Amniotic epithelial cell (primary cell): ENCODE results near the gene RUFY4.
A peak's percentile ranks its signal among the peaks of the same experiment; 100 is the strongest.
"Not testable (repeated sequence)": the region's sequence is repeated elsewhere in the genome, so short reads cannot be mapped to it uniquely, and the experiment has no call there.

Experiments used
- DNase-seq: peaks from one replicate; pipeline ENCODE4 v3.0.0-alpha.2; 2010; ENCODE audit warnings: low read depth

The RUFY4 gene

GRCh38 chr2:218031771-218032257, 37.2 kb upstream of the RUFY4 start:
- DNase-seq, result no peak

- no peak for DNase-seq
These were observed 36.5 kb upstream of the RUFY4 start for GRCh38 chr2:218032336-218033171.

- no peak for DNase-seq
These were observed 35.9 kb upstream of the RUFY4 start for GRCh38 chr2:218033208-218033589.

GRCh38 chr2:218033590-218034496, 35.2 kb upstream of the RUFY4 start:
- DNase-seq, result no peak

- peak; percentile 11 for DNase-seq
These were observed 34.4 kb upstream of the RUFY4 start for GRCh38 chr2:218034497-218035213.

- DNase-seq, result no peak
These were observed 33.5 kb upstream of the RUFY4 start for GRCh38 chr2:218035463-218036100.

- no peak for DNase-seq
These were observed 32.7 kb upstream of the RUFY4 start for GRCh38 chr2:218036371-218036770.

- DNase-seq, result peak; percentile 18
These were observed 29.9 kb upstream of the RUFY4 start for GRCh38 chr2:218039171-218039570.

- no peak for DNase-seq
These were observed 28.2 kb upstream of the RUFY4 start for GRCh38 chr2:218040883-218041282.

GRCh38 chr2:218041302-218042168, 27.5 kb upstream of the RUFY4 start:
- no peak for DNase-seq

GRCh38 chr2:218043100-218043499, 26.0 kb upstream of the RUFY4 start:
- DNase-seq, result no peak

GRCh38 chr2:218043701-218044109, 25.3 kb upstream of the RUFY4 start:
- DNase-seq, result no peak

GRCh38 chr2:218044599-218044998, 24.5 kb upstream of the RUFY4 start:
- DNase-seq, result not testable (repeated sequence)

GRCh38 chr2:218046238-218046637, 22.8 kb upstream of the RUFY4 start:
- peak; percentile 8 for DNase-seq

- no peak for DNase-seq
These were observed 21.4 kb upstream of the RUFY4 start for GRCh38 chr2:218047536-218048225.

- no peak for DNase-seq
These were observed 17.1 kb upstream of the RUFY4 start for GRCh38 chr2:218051903-218052302.

GRCh38 chr2:218059289-218059688, 9.8 kb upstream of the RUFY4 start:
- DNase-seq, result peak; percentile 27

GRCh38 chr2:218060118-218060517, 8.9 kb upstream of the RUFY4 start:
- DNase-seq, result no peak

- no peak for DNase-seq
These were observed 7.9 kb upstream of the RUFY4 start for GRCh38 chr2:218060950-218061660.
